Fibroblast of skin of left biceps (primary cell): ENCODE measurements around the gene NAB2.

Experiments
- DNase-seq, 2 experiments: peaks; one replicate each; pipeline ENCODE4 v3.0.0-alpha.2; 2013; ENCODE audit warnings: low read depth in 2 of 2

NAB2 gene

DNA sequence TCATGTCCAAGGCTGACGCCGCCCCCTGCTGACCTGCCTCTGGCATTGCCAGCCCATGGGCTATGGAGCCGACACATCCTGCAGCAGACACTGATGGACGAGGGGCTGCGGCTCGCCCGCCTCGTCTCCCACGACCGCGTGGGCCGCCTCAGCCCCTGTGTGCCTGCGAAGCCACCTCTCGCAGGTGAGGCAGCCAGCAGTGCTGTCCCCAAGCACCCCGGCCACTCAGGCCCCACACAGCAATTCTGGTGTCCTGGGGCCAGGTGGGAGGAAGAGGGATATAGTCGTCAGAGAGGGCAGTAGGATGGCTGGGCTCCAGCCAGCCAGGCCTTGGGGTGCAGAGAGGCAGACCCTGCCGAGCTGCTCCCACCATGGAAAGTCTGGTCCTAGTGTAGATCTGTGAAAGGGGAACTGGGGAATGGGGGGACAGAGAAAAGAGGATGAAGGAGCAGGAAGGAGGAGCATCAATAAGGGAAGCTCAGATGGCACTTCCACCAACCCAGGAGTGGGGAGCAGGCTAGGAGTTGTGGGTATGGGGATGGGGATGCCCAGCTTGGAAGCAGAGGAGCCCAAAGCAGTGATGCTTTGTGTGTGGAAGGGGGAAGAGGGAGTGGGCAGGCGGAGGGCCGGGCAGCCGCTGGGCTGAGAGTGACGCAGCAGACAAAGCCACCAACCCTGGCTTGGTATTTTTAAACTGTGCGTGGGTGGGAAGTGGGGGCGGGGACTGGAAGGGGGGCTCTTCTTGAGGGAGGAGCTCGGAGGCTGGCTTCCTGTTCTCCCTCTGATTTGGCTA is 4.7 kb downstream of the NAB2 start:
- DNase-seq = peak in 1 of 2 experiments; percentile 68

DNA sequence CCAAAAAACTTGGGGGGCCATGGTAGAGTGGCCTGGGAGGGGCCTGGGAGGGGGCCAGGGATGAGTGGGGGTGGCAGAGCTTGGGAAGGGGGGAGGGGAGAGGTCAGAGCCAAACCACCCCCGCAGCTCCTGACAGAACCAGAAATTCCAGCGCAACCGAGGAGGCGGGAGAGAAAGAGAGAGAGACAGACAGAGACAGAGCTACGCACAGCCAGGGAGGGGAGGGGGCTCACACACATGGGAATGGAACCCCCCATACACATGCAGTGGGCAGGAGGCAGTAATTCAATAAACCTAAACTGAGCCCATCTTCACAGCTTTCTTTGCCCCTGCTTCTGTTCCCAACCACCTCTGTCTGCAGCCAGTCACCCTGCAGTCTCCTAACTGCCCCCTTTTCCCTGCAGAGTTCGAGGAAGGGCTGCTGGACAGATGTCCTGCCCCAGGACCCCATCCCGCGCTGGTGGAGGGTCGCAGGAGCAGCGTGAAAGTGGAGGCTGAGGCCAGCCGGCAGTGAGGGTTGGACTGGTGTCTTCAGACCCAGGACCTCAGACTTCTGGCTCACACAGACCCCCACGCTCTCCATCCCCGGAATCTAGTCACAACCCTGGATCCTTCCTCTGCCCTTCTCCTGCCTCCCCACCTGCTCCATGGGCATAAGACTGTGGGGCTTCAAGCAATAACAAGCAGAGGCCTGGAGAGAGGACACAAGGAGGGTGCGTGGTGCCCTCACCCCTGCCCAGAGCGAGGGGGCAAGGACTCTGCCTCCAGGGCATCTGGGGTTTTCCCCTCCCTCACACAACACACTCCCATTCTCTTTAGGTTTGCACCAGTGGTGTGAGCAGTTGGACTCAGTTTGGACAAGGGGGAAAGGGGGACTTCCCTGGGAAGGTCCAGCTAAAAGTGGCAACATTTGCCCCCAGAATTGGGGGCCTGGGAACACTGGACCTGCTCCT is 5.6 kb downstream of the NAB2 start:
- no peak for DNase-seq

DNA sequence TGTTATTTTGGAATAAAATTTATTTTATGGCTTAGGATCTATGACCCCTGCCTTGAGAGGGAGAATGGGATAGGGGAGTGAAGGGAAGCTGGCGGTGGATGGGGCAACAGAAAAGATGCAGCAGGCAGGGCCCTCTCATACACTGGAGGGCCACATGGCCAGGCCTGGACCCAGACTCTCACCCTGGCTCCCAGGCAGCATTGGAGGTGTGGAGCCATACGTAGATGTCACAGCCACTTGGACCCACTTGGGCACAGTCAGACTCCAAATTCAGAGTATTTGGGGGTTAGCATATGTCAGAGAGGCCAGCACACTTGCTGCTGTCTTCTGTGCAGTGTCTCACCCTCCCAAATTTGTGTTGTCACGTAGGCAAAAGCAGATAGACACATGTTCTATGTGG is 6.5 kb downstream of the NAB2 start:
- no peak for DNase-seq

DNA sequence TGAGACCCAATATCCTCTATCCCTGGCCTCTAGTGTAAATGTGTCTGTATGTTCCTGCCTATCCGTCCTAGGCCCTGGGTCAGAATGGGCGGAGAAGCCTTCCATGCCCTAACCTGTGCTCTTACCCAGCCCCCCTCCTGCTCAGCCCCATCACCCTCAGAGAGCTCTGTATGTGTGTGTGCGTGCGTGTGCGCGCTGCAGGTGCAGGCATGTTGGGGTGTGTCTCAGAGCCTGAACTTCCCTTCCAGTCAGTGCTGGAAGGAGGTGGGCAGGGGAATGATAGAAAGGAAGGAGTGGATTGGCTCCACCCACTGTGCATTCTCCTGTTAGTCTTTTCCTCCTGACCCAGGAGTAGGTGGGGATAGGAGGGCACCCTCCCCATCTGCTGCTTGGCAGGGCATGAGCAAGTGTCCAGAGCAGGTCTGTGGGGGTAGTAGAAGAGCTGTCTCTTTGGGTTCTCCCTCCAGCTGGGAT is 7.2 kb downstream of the NAB2 start:
- DNase-seq = no peak

DNA sequence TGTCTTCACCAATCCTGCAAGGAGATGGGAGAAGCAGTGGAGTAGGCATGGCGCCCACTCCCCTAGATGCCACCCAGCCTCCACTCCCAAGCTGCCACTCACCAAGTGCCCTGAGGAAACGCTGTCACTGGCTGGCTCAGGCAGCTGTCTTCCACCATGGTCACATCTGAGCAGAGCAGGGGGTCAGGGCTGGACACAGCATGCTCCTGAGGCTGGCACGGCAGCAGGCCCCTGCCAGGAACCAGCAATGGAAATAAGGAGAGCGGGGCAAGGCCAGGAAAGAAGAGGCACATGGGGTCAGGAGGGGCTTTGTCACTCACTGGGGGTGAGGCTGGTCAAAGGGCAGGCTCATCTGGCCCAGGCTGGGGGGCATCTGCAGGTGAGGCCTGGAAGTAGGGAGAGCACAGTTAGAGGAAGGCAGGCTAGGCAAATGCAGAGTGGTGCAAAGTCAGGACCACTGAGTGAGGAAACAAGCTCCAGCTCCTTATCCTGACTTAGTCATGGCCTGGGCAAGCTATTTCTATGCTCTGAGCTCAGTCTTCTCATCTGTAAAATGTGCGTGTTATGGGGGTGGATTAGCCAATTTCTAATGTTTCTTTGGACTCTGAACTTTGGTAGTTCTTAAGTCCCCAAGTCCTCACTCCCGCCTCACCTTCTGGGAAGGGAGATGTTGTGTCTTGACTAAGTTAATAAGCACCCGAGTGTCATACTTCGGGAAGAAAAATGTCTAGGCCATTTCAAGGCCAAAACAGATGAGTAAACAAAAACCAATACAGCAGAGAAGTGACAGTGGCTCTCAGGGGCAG is 8.0 kb downstream of the NAB2 start:
- no peak for DNase-seq

DNA sequence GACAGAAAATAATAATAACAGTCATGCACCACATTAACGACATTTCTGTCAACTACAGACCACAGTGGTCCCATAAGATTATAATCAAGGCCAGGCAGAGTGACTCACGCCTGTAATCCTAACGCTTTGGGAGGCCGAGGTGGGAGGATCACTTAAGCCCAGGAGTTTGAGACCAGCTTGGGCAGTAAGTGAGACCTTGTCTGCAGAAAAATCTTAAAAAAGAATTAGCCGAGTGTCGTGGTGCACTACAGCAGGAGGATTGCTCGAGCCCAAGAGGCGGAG is 8.6 kb downstream of the NAB2 start:
- no peak for DNase-seq

DNA sequence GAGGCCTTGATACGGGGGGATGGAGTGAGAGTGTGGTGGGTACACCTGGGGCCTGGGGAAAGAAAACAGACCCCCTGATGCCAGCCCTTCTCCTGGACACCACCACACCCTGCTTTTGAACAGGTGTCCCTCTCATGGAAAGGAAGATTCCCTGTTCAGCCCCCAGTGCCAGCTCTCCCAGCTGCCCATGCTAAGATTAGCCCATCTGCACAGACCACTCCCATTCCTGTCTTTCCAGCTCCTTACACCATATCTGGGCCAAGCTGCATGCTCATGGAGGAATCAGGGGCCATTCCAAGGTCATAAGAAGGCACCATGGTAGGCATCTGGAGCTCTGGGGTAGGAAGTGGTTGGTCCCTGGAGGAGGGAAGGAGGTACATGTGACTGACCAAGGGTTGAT is 9.6 kb downstream of the NAB2 start:
- no peak for DNase-seq

DNA sequence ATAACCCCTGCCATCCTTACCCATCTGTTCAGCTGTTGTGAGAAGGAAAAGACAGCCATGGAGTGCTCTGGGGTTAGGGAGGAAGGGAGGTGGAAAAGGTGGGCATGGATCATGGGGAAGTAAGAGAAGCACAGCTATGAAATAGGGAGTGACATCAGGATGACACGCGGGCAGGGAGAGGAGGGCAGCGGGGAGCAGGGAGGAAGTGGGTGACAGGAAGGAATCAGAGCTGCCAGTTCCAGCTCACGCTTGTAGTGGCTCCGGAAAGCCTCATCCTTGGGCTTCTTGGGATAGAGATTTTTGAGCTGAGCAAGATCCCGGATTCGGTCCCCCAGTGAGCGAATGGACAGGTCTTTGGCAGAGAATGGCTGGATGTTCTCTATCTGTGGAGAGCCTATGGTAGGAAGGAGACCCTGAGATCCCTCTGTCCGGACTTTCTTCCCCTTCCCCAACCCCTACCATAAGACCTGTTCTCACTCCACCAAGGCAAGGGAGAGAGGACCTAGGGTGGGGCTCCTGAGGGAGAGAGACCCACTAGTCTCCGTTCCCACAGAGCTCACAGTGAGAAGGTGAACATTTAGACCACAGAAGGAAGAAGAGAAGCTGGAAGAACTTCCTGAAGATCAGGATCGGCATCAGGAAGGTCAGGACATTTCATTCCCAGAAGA is 10.3 kb downstream of the NAB2 start:
- no peak for DNase-seq

DNA sequence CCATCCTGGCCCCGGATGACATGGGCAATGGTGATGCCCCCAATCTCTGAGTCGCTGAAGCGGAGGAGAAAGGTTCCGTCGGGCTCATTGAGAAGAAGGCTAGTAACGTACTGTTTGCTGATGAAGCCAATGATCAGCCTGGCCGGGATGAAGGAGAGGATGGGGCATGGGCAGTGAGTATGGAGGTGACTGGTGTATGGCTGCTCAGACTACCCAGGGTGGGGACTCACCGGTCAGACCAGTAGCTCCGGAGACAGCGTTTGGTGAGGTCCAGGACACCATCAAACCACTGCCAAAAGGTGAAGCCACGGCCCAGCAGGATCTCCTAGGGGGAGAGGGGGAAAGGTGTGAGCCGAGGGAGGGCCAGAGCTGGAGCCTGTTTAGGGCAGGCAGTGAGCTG is 10.9 kb downstream of the NAB2 start:
- no peak for DNase-seq

DNA sequence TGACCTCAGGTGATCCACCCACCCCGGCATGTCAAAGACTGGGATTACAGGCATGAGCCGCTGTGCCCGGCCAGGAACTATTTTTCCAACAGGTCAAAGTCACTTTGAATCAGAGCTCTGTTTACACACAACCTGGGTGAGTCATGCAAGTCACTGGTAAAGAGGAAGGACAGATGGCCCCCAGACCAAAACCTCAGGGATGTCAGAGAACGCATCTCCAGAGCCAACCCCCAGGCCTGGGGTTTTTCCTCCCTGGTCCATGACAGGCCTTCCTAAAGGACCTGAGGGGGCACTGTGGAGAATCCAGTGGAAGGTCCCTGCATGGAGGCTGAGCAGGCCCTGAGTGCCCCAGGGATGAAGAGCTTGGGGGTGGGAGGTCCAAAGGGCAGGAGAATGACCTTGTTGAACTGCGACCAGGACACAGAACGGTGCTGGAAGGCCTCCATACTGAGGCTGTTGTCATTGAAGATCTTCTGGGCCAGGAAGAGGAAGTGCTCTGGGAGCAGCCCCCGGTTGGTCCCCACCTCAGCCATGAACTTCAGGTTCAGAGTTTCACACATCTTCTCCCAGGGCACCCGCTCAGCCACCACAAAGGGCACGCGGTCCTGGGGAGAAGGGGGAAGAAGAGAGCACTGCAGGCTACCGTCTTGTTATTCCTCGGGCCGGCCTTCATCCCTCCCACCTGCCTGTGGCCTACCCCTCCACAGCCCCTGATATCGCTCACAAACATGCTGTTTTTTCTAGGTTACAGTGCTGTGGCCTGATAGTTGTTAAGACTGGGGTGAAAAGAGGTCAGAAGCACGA is 13.2 kb downstream of the NAB2 start:
- no peak for DNase-seq

DNA sequence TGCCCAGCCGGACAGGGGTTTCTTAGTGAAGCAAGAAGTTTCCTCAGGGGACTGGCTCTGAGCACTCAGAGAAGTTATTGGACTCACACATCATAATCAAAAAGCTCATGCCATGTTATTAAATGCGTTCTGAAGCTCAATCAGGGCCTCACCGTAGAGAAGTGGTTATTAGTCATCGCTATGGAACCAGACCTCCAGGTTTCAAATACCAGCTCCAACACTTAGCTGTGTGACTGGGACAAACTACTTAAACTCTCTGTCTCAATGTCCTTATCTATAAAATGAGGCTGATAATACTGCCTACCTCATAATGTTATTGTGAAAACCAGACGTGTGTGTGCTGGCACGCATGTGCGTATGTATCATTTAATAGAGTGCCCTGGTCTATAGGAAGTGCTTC is 14.9 kb downstream of the NAB2 start:
- no peak for DNase-seq

DNA sequence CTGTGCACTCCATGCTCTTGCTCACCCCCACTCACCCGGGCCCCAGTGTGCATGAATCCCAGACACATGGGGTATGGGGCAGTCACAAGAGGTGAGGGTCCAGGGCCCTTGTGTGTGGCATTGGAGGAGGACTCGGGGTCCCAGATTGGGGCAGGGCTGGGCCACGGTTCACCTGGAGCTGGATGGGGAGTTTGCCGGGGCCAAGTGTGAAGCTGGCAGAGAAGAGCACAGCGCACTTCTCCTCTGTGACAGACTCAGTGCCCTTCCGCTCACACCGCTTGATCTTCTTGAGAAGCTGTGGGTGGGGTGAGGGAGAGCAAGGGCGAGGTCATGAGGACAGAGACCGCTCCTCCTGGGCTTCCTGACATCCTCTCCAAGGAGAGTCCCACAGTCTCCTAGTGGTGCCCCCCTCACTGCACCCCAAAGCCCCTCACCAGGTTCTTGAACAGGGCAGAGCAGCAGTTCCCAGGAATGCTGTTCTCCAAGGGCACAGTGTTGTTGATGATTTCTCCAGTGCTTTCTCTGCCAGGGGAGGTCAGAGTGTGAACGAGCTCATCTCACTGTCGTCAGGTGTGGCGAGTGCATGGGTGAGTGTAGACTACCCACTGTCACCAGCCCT is 15.5 kb downstream of the NAB2 start:
- DNase-seq = no peak

DNA sequence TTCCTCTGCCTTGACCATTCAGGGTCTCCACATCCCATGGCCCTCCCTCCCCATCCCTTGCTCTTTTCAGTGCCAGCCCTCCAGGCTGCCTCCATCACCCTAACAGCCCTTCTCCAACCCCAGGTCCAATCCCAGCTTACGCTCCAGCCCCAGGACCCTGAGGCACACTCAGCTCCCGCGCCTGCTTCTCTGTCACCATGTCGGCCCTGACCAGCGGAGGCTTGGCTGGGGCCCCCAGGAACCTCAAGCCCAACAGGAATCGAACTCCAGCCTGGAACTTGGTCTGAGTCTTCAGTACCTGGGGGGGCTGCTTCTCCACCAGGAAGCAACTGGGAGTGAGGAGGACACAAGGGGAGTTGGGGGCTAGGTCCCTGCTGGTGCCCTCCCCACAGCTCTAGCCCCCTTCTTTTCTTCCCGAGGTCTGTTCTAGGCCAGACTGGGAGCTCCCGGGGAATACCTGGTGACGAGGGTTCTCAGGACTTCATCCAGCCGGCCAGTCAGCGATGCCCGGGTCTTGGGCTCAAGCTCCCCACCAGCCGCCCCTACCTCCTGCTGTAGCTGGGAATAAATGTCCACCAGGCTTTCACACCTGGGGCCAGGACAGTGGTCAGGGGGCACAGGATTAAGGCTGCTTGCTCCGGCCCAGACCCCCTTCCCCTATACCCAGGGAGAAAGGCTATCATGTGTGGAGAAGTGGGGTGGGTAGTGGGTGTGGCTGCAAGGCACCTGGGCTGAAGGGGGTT is 16.3 kb downstream of the NAB2 start:
- DNase-seq = no peak

DNA sequence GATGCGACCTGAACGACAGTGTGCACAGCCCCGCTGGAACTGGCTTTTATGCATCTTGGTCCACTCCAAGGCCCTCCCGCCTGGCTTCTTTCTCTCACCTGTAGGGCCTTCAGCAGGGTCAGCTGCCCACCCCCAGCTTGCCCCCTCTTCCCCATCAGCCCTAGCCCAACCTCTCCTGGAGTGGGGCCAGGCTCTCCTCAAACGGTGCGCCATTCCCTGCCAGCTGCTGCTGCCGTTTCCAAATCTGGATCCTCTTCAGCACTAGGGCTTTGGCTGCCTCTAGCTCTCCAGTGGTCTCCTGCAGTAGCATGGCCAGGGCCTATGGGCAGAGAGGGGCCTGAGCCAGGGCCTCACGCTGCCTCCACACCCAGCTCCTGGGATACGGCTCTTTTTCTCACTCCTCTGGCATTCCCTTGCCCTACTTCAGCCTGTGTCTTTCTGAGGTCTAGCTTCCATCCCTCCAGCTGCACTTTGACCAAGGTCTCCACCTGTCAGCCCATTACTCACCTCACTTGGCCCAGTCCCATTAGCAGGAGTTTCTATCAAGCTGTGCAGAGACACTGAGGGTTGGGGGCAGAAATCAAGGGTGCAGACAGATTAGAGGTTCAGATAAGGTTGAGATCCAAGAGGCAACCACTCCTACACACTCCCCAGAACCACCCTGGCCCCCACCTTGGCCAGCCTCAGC is 17.3 kb downstream of the NAB2 start:
- DNase-seq = no peak

DNA sequence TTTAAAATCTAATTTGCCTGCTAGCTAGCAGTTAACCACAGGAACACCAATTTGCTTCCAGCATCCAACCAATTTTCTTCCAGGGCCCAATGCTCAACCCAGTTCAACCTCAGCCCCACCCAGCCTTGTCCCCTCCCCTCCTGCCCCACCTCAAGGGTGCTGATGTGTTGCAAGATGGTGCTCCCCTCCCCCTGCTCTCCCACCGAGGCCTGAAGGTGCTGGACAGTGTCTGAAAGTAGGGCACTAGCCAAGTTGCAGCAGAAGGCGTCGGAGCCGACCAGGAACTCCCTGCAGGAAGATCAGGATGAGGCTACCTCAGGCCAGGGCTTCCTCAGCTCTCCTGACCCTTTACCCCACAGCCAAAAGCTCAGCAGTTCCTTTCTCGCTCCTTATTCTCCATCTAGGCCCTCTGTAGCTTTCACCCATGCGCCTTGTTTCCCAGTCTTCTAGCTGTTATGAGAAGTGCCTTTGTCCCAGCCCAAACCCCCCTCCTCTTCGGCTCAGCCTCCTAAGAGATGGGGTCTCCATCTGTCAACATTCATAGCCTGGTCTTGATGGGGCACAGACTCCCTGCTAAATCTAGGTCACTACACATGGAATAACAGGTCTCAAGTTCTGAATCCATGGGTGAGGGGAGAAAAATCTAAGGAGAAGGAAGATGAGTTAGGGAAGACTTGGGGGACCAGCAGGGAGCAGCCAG is 18.7 kb downstream of the NAB2 start:
- DNase-seq = no peak

DNA sequence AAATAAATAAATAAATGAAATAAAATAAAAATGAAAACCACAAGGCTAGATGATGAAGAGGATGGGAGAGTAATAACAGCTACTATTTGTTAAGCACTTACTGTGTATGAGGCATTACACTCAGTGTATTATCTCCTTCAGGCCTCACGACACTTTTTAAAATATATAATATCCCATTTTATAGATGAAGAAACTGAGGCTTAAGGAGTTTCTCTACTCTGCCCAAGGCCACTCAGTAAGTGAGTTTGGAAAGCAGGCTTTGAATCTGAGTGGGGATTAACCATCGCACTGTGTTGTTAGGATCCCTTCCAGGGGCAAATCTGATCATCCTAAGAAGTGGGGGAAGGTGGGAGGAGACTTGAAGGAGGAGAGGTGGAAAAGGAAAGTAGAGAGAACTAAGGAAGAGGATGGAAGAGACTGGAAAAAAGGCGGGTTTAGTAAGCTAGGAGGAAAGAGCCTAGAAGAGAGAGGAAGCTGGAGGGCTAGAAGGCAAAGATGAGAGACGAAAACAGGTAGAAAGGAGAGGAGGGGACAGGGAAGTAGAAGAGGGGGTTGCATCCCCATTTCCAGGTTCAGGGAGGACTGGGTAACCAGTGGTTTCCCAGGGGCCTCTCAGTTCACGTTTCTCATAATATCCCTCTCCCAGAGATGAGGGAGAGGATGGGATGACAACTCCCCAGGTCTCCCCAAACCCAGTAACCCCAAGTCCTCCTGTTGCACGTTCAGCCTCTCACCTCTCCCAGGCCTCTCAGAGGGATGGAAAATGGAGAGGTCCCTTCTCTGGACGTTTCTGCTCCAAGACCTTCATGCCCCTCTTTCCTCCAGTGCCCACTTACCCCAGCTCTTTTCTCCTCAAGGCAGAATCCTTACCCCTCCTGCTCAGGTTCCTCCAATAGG is 20.5 kb downstream of the NAB2 start:
- no peak for DNase-seq
